Fibroblast of peridontal ligament (primary cell): ENCODE results near the gene RFK.
"Not testable (repeated sequence)": the region's sequence is repeated elsewhere in the genome, so short reads cannot be mapped to it uniquely, and the experiment has no call there.

Experiments used
- DNase-seq: peaks from one replicate; pipeline ENCODE4 v3.0.0-alpha.2; 2010; ENCODE audit errors: extremely low read depth

RFK gene

DNA sequence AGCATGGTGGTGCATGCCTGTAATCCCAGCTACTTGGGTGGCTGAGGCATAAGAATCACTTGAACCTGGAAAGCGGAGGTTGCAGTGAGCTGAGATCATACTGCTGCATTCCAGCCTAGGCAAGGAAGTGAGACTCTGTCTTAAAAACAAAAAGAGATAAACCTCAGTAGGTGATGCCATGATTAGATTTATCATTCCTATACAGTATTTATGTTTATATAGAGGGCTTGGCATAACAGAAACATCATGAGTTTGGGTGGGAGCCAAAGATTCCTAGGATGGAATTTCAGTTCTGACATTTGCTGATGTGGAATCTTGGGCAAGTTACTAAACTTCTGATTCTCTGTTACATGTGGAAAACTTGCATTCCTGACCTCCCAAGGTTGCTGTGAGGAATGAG, 22.3 kb downstream of the RFK start:
- peak; percentile 74 for DNase-seq

- DNase-seq: no peak
These were observed 23.7 kb downstream of the RFK start for GRCh38 chr9:76370396-76371023.

GRCh38 chr9:76369583-76369982, 24.6 kb downstream of the RFK start:
- DNase-seq: peak; percentile 15

DNA sequence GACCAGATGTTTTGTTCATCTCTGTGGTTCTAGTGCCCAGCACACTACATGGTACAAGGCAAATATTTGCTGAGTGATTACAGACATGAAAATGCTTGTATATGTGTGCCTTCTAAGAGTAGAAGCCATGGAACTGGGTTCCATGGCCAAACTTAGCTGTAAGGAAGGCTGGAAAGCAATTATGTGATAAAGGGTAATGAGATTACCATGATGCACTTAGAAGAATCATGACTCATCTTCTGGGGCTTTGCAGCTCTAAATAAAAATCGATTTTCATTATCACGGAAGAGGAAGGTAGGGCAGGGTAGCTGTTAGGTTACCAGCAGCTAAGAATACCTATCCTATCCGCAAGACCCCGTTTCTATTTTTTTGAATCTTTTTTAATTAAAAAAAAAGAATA, 28.0 kb downstream of the RFK start:
- DNase-seq: no peak

DNA sequence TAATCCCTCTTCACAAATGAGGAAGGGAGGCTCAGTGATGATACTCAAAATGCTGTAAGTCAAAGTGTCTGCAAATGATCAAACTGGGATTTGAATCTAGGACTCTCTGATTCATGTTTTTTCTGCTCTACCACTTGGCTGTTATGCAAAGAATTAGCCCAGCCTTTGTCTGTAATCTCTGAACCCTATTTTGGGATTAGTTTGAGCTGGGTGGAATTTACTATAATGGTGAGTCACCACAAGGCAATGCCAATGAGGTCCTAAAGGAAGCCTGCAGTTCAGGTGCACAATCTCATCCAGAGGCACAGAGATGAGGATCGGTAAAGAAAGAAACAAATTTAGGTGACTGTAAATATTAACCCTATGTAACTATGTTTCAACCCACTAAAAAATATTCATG, 29.2 kb downstream of the RFK start:
- peak; percentile 21 for DNase-seq

DNA sequence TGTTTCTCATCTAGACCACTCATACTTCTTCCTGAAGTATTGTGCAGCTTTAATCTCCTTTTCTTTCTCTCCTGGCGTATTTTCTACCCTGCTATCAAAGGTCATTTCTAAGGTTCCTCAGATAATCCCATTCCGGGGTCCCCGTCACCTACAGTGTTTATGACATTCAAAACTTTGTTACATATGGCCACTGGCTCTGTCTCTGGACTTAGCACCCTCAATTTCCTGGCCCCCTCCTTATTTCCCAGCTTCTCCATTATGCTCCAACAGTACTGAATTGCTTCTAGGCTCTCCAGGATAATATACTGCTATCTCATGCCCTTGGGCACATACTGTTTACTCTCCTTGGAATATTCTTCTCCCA, 31.2 kb downstream of the RFK start:
- no peak for DNase-seq

DNA sequence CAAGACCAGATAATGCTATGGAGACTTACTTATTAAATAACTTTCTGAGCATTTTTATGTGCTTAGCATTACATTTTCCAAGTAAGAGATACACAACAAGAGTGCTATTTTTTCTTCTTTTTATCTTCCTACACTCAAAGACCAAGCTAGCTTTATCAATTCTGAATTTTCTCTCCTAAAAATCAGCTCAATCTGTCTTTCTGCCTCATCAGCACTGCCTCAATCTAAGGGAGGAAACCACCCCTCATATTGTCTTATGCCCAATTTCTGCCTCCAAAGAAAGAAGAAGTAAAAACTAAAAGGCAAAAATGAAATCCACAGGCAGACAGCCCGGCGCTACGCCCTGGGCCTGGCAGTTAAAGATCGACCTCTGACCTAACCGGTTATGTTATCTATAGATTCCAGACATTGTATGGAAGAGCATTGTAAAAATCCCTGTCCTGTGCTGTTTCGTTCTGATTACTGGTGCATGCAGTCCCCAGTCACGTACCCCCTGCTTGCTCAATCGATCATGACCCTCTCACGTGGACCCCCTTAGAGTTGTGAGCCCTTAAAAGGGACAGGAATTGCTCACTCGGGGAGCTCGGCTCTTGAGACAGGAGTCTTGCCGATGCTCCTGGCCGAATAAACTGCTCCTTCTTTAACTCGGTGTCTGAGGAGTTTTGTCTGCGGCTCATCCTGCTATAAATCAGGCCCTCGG, 31.7 kb downstream of the RFK start:
- DNase-seq: not testable (repeated sequence)

- DNase-seq: no peak
These were observed 34.5 kb downstream of the RFK start for GRCh38 chr9:76359766-76360165.

DNA sequence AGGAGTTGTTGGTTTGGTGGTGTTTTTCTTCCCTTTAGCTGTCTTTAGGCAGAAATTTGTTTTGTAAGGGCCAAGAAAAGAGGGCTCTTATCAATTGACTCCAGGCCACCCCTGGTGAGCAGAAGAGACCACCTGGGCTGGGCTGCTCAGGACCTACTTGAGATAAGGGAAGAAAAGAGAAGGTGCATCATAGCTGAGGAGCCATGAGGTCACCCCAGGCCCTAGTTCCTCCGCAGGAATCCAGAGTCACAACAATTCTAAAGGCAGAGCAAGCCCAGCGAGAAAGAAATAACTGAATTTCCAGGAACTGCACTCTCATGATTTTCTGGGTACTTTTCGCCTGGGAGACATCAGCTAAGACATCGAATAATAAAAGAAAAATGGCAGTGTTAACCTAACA, 34.9 kb downstream of the RFK start:
- DNase-seq: no peak

GRCh38 chr9:76358628-76359280, 35.5 kb downstream of the RFK start:
- no peak for DNase-seq

- DNase-seq: no peak
These were observed 36.7 kb downstream of the RFK start for GRCh38 chr9:76357555-76357954.

GRCh38 chr9:76355886-76356285, 38.3 kb downstream of the RFK start:
- no peak for DNase-seq

DNA sequence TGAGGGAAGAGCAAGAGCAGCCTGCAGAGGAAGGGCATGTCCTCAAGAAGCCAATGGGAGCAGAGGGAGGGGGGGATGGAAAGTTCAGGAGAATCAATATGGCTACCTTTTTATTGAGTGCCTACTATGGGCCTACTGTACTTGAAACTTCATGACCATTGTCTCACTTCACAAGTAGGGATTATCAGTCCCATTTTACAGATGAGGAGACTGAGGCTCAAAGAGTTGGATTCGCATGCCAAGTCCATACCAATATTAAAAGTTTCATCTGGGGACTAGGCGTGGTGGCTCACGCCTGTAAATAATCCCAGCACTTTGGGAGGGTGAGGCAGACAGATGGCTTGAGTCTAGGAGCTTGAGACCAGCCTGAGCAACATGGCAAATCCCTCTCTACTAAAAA, 40.0 kb downstream of the RFK start:
- no peak for DNase-seq

DNA sequence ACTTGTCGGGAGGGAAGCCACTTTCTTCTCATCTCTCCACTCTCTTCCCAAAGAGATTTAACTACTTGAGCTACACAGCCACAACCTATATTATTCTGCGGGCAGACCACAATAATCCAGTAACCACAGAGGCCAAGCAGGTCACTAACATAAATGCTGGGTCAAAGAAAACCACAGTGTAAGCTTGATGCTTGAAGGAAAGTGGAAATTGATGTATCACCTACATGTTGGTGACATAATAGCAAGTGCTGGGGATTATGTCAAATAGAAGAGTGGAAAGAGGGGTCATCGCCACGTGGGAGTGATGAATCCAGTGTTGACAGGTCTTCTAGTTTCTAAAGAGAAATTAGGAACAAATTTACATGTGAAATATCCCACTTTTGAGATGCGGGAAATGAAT, 40.9 kb downstream of the RFK start:
- no peak for DNase-seq

DNA sequence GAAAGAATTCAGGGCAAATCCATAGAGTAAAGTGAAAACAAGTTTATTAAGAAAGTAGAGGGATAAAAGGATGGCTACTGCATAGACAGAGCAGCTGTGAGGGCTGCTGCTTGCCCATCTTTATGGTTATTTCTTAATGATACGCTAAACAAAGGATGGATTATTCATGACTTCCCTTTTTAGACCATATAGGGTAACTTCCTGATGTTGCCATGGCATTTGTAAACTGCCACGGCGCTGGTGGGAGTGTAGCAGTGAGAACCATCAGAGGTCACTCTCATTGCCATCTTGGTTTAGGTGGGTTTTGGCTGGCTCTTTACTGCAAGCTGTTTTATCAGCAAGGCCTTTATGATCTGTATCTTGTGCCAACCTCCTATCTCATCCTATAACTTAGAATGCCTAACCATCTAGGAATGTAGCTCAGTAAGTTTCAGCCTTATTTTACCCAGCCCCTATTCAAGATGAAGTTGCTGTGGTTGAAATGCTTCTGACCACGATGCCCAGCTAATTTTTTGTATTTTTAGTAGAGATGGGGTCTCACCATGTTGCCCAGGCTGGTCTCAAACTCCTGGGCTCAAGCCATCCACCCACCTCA, 42.1 kb downstream of the RFK start:
- no peak for DNase-seq

- no peak for DNase-seq
These were observed 43.2 kb downstream of the RFK start for GRCh38 chr9:76351006-76351405.

DNA sequence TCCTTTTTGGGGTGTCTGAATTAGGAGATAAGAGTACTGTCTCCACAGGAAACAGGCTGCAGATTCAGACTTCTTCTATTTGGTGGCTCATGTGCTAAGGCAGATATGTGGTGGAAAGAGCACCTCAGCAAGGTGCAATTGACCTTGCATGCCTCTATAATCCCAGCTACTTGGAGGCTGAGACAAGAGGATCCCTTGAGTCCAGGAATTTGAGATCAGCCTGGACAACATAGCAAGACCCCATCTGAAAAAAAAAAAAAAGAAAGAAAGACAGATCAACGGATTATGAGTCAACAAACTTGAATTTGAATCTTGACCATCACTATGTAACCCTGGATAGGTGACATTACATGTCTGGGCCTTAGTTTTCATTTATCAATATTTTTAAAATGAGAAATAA, 44.4 kb downstream of the RFK start:
- DNase-seq: no peak

DNA sequence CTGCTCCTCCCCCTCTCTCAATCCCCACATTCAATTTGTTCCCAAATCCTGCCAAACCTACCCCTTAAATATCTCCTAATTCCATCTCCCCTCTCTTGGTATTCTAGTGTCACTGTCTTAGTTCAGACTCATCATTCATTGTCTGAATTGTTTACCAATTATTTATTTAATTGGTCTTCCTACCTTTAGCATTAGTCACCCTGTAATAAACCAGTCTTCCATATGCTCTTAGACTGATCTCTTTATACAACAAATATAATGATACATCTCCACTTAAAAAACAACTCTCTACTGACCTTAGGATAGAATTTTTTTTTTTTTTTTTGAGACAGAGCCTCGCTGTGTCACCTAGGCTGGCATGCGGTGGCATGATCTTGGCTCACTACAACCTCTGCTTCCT, 51.4 kb downstream of the RFK start:
- DNase-seq: no peak

GRCh38 chr9:76342201-76342600, 52.0 kb downstream of the RFK start:
- no peak for DNase-seq

- DNase-seq: no peak
These were observed 52.6 kb downstream of the RFK start for GRCh38 chr9:76341616-76342015.

DNA sequence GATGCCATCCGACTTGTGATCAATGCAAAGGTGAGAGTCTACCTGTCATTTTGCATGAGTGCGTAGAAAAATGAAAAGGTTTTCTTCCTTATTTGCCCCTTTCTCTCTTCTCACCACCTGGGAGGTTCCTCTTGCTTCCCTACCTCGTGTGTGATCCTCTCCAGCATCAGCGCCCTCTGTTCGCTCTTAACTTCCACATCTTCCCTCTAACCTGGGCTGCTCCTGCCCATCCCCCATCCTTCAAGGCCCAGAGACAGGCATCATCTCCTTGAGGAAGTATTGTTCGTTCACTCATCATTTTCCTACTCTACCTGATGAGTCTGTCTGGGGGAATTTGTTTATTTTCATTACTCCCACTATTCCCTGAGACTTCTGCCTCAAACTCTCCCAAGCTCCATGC, 55.8 kb downstream of the RFK start:
- DNase-seq: no peak

DNA sequence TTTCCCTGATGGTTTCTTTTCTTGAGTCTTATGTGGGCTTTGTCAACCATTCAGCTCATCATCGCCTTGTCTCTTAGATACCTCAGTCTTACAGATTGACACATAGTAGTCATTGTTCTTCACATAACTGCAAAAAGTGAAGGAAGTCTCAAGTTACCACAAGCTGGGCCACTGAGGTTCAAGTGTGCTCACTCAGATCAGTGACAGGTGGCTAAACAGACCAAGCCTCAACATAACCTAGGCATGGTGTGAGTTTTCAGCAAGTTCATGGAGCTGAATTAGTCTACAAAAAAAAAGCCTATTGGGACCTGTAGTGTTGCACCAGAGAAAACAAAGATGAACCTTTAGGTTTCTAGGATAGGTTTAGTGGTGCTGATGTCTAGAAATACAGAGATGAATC, 58.2 kb downstream of the RFK start:
- no peak for DNase-seq
